IMR-90 (cell line): ENCODE data around the gene STARD13. TPM values are rescaled to one million over a fixed set of nuclear protein-coding genes. Genes with fewer than 3 reads are reported as not detected.
A peak's percentile ranks its signal among the peaks of the same experiment; 100 is the strongest.

Source experiments
- ATAC-seq: fragments of 200-7000 bp; cut with Tn5 transposase; 2 replicates; pipeline ENCODE4 v1.9.1; 2020; ENCODE audit warnings: low read depth, mild to moderate bottlenecking, moderate library complexity
- BruUV-seq: library from RNA; stranded (reverse); fragments of 400-500 nt; replicated peaks from 2 replicates; lab custom pipeline; 2021; lab: Mats Ljungman, UMichigan
- CTCF ChIA-PET: fragments of 300-600 bp; formaldehyde crosslinking; extraction: SDS; loops from one replicate; lab custom pipeline; 2021; ENCODE audit warnings: antibody characterized with exemption; lab: Yijun Ruan, JAX
- POLR2A ChIA-PET: fragments of 300-600 bp; sonication (Branson Sonifier 250); formaldehyde crosslinking; loops from one replicate; lab custom pipeline; 2022; ENCODE audit warnings: antibody characterized with exemption; ENCODE audit not compliant: unreplicated experiment; lab: Charles Lee
- DNase-seq: peaks from one replicate; pipeline ENCODE4 v3.0.0; 2013
- H2AFZ ChIP-seq: replicated peaks from 2 replicates; pipeline ENCODE3; 2013; ENCODE audit warnings: low read length, mild to moderate bottlenecking; ENCODE audit not compliant: poor library complexity
- H2AK5ac ChIP-seq: 2 replicates; pipeline ENCODE4 v1.6.1; 2013; ENCODE audit warnings: low read depth, low read length, inconsistent platforms
- H2AK9ac ChIP-seq: replicated peaks from 2 replicates; pipeline ENCODE3; 2013; ENCODE audit warnings: mild to moderate bottlenecking, low read depth, low read length, moderate library complexity; ENCODE audit not compliant: poor library complexity
- H2BK120ac ChIP-seq: 2 replicates; pipeline ENCODE4 v1.6.1; 2013; ENCODE audit warnings: low read depth, low read length, inconsistent platforms
- H2BK15ac ChIP-seq: 3 replicates; pipeline ENCODE4 v1.6.1; 2013; ENCODE audit warnings: low read depth, low read length, inconsistent platforms
- H2BK20ac ChIP-seq: 2 replicates; pipeline ENCODE4 v1.6.1; 2013; ENCODE audit warnings: low read depth, mild to moderate bottlenecking, inconsistent platforms, low read length, moderate library complexity
- H2BK5ac ChIP-seq: 2 replicates; pipeline ENCODE4 v1.6.1; 2013; ENCODE audit warnings: mild to moderate bottlenecking, low read depth, low read length, inconsistent platforms; ENCODE audit not compliant: poor library complexity, severe bottlenecking
- H3K14ac ChIP-seq: replicated peaks from 2 replicates; pipeline ENCODE4 v1.6.1; 2013; ENCODE audit warnings: low read depth, low read length, inconsistent platforms
- H3K18ac ChIP-seq: 2 replicates; pipeline ENCODE4 v1.6.1; 2013; ENCODE audit warnings: low read depth, low read length, control low read depth
- H3K23ac ChIP-seq: 2 replicates; pipeline ENCODE4 v1.6.1; 2013; ENCODE audit warnings: low read depth, low read length, inconsistent platforms
- H3K27ac ChIP-seq: 2 replicates; pipeline ENCODE4 v1.5.1; 2013; ENCODE audit warnings: mild to moderate bottlenecking, control low read depth, low read length; ENCODE audit not compliant: insufficient read depth
- H3K27me3 ChIP-seq: 2 replicates; pipeline ENCODE4 v1.6.1; 2013; ENCODE audit warnings: low read length; ENCODE audit not compliant: control insufficient read depth, insufficient read depth
- H3K36me3 ChIP-seq: 2 replicates; pipeline ENCODE4 v1.6.1; 2013; ENCODE audit warnings: low read length, mixed read lengths; ENCODE audit not compliant: control insufficient read depth, insufficient read depth
- H3K4ac ChIP-seq: 2 replicates; pipeline ENCODE4 v1.6.1; 2013; ENCODE audit warnings: low read depth, low read length, inconsistent platforms
- H3K4me1 ChIP-seq: 2 replicates; pipeline ENCODE4 v1.6.1; 2013; ENCODE audit warnings: low read length, mixed read lengths; ENCODE audit not compliant: control insufficient read depth, insufficient read depth
- H3K4me2 ChIP-seq: 2 replicates; pipeline ENCODE4 v1.6.1; 2013; ENCODE audit warnings: low read depth, mild to moderate bottlenecking, control low read depth, low read length, moderate library complexity
- H3K4me3 ChIP-seq: 2 replicates; pipeline ENCODE4 v1.5.1; 2013; ENCODE audit warnings: low read depth, mild to moderate bottlenecking, control low read depth, low read length, moderate library complexity; ENCODE audit not compliant: insufficient read depth
- H3K56ac ChIP-seq: 2 replicates; pipeline ENCODE4 v1.6.1; 2013; ENCODE audit warnings: low read length, inconsistent platforms; ENCODE audit not compliant: insufficient read depth; ENCODE audit errors: extremely low read depth
- H3K79me1 ChIP-seq, 2 experiments: 2 replicates each; pipeline ENCODE4 v1.6.1; 2013; ENCODE audit warnings: low read length in 2 of 2, inconsistent platforms in 1 of 2, low read depth in 1 of 2
- H3K9ac ChIP-seq: 2 replicates; pipeline ENCODE4 v1.6.1; 2013; ENCODE audit warnings: low read depth, low read length, control low read depth
- H3K9me1 ChIP-seq: 2 replicates; pipeline ENCODE4 v1.6.1; 2013; ENCODE audit warnings: low read length, inconsistent platforms; ENCODE audit not compliant: insufficient read depth
- H3K9me3 ChIP-seq: 2 replicates; pipeline ENCODE4 v1.6.1; 2013; ENCODE audit warnings: low read length; ENCODE audit not compliant: control insufficient read depth, insufficient read depth
- H4K20me1 ChIP-seq: 2 replicates; pipeline ENCODE4 v1.6.1; 2013; ENCODE audit warnings: low read length, inconsistent platforms; ENCODE audit not compliant: insufficient read depth
- H4K5ac ChIP-seq: 2 replicates; pipeline ENCODE4 v1.6.1; 2013; ENCODE audit warnings: mild to moderate bottlenecking, low read depth, low read length, control low read depth
- H4K8ac ChIP-seq, 2 experiments: 2 replicates each; pipeline ENCODE4 v1.6.1; 2013; ENCODE audit warnings: low read depth in 2 of 2, low read length in 2 of 2, control low read depth in 1 of 2, inconsistent platforms in 1 of 2
- H4K91ac ChIP-seq: 2 replicates; pipeline ENCODE4 v1.6.1; 2013; ENCODE audit warnings: low read depth, low read length, inconsistent platforms; ENCODE audit not compliant: insufficient read depth
- BHLHE40 ChIP-seq: fragments of 150-350 bp; IDR thresholded peaks from 2 replicates; pipeline ENCODE4 v1.6.1; 2016; ENCODE audit warnings: mild to moderate bottlenecking, low read depth, low read length
- CHD1 ChIP-seq: IDR thresholded peaks from 2 replicates; pipeline ENCODE4 v1.6.1; 2012; ENCODE audit warnings: low read depth, low read length, improper control_type of control experiment
- FOS ChIP-seq: fragments of 150-350 bp; IDR thresholded peaks from 2 replicates; pipeline ENCODE4 v1.6.1; 2016; ENCODE audit warnings: low read depth, low read length
- MAFK ChIP-seq: IDR thresholded peaks from 2 replicates; pipeline ENCODE4 v1.6.1; 2012; ENCODE audit warnings: low read depth, low read length, improper control_type of control experiment
- MAZ ChIP-seq: IDR thresholded peaks from 2 replicates; pipeline ENCODE4 v1.6.1; 2012; ENCODE audit warnings: low read depth, mild to moderate bottlenecking, low read length, improper control_type of control experiment, moderate library complexity, borderline replicate concordance
- RAD21 ChIP-seq: IDR thresholded peaks from 2 replicates; pipeline ENCODE4 v1.6.1; 2012; ENCODE audit warnings: low read length, improper control_type of control experiment
- RFX5 ChIP-seq: IDR thresholded peaks from 2 replicates; pipeline ENCODE4 v1.8.0; 2012; ENCODE audit warnings: low read depth, mild to moderate bottlenecking, low read length, moderate library complexity
- SMC3 ChIP-seq: fragments of 150-350 bp; IDR thresholded peaks from 2 replicates; pipeline ENCODE4 v1.6.1; 2016; ENCODE audit warnings: low read depth, mild to moderate bottlenecking, antibody characterized with exemption, low read length, moderate library complexity
- WGBS, 2 experiments: methylation state at CpG; one replicate each; pipeline versions ENCODE4 v1.1.5 to v1.1.7; 2013; ENCODE audit warnings: missing lambda C conversion rate in 2 of 2; ENCODE audit not compliant: insufficient read length in 1 of 2; ENCODE audit errors: extremely low coverage in 2 of 2; 5-methylcytosine and 5-hydroxymethylcytosine counted together
- dilution Hi-C: fragments of 300-500 bp; cut with HindIII; formaldehyde crosslinking; loops from one replicate; pipeline ENCODE4 v1.14.3; 2018; ENCODE audit warnings: low sequenced_read_pairs; ENCODE audit not compliant: unreplicated experiment
- in situ Hi-C: fragments of 300-500 bp; cut with MboI; formaldehyde crosslinking; loops from 3 replicates; pipeline ENCODE4 v1.14.3; 2019; ENCODE audit warnings: low sequenced_read_pairs, inconsistent platforms, mixed read lengths
- intact Hi-C: fragments of 100-400 bp; cut with micrococcal nuclease; formaldehyde crosslinking; loops from 2 replicates; pipeline ENCODE4 v1.10.0; 2022
- polyA plus RNA-seq, 3 experiments: library from polyadenylated mRNA; depleted of rRNA; stranded (reverse); fragments of >200 nt; gene quantifications; 2 replicates each; pipeline ENCODE4 v1.2.3, GENCODE V29; 2012; ENCODE audit warnings: low replicate concordance in 1 of 3
- total RNA-seq: library from RNA; depleted of rRNA; stranded (reverse); fragments of >200 nt; gene quantifications from 2 replicates; pipeline ENCODE4 v1.2.3, GENCODE V29; 2012
- TF ChIP-seq, protein P1 (sequence below): conservative IDR thresholded peaks from 2 replicates; pipeline ENCODE4 v1.5.1; 2012; ENCODE audit warnings: mild to moderate bottlenecking, low read depth, low read length, improper control_type of control experiment

The STARD13 gene
- total and polyA plus RNA-seq, 2 of the 4 experiments (the other 2 are of a cell fraction): 23.6 to 46.6 TPM

DNA sequence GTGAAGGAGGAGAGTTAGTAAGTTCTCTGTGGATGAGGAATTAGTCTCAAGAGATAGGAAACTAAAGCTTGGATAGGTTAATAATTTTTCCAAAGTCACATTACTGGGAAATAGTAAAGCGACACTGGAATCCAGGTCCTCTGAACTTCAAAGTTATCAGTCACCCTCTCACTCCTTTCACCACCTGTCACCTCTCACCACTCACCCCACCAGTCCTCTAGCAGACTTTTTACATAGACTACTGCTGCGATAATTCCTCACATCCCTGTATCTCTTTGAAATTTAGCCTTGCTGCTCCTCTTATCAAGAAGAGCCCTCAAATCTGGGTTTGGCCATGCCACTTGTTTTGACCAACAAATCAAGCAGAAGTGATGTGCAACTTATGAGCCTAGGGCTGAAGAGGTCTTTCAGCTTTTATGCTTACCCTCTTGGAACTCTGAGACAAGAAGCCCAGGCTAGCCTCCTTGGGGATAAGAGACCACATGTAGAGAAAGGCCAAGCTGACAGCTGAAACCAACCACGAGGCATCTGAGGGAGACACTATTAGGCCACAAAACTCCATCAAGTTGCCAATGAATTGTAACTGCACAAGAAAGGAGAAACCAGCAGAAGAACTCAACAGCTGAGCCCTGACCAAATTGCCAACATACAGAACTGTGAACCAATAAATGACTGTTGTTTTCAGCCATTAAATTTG, 41.2 kb downstream of the STARD13 start (continued):
- TF ChIP-seq, protein P1, sequence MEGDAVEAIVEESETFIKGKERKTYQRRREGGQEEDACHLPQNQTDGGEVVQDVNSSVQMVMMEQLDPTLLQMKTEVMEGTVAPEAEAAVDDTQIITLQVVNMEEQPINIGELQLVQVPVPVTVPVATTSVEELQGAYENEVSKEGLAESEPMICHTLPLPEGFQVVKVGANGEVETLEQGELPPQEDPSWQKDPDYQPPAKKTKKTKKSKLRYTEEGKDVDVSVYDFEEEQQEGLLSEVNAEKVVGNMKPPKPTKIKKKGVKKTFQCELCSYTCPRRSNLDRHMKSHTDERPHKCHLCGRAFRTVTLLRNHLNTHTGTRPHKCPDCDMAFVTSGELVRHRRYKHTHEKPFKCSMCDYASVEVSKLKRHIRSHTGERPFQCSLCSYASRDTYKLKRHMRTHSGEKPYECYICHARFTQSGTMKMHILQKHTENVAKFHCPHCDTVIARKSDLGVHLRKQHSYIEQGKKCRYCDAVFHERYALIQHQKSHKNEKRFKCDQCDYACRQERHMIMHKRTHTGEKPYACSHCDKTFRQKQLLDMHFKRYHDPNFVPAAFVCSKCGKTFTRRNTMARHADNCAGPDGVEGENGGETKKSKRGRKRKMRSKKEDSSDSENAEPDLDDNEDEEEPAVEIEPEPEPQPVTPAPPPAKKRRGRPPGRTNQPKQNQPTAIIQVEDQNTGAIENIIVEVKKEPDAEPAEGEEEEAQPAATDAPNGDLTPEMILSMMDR: no peak

DNA sequence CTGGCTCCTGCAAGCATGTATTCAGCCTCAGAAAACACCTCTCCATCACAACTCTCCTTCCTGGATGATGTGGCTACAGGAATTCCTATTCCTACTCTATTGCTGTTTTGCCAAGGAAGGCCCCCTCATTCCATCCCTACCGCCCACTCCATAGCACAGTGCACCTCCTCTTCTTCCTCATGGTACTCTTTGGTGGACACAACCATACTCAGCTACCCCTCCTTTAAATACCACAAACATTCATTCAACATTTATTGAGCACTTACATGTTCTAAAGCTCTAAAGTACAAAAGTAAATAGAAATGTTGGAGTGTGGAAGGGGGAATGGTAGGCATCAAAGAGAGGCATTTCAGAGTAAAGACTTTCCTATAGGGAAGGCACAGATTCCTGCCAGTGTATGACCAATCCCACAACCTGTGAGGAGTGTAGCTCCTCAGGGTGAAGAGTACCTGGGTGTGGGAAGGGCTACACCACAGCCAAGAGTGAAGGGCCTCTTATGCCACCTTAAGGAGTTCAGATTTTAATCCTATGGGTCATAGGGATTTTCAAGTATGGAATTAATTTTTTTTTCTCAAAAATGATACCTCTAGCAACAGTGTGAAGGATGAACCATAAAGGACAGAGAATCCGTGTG, 42.5 kb downstream of the STARD13 start:
- Histone ChIP-seq H3K4me2 (no peak overlapping the region), H3K36me3 (peaks cover 17% of the 10 kb centered on the region), H3K27ac (peak overlapping the region; percentile 49; the same call in 1 of the 2 replicates), H4K20me1 (no peaks in the 10 kb centered on the region), H3K23ac (no peak overlapping the region), H4K8ac (peak overlapping the region in 1 of 2 experiments; percentile 54; a peak in 1 of 4 replicates), H3K9ac (no peak overlapping the region), H3K4ac (peak overlapping the region; percentile 11; the same call in 1 of the 2 replicates), H3K9me1 (peaks cover 3% of the 10 kb centered on the region), H3K79me1 (peaks cover 32 to 52% of the 10 kb centered on the region in 2 experiments), H3K4me3 (no peak overlapping the region), H2AK9ac (no peak overlapping the region), H3K14ac (peak overlapping the region; percentile 13), H2BK20ac (no peak overlapping the region), H4K5ac (peak overlapping the region; percentile 7; the same call in 1 of the 2 replicates), H2AK5ac (0 out of 2 replicates have a peak overlapping the region, but pooled peaks have one; percentile 68), H2BK120ac (no peak overlapping the region), H3K27me3 (no peaks in the 10 kb centered on the region), H3K56ac (no peak overlapping the region), H3K18ac (no peak overlapping the region; the same call in 1 of the 2 replicates), H3K9me3 (peaks cover 4% of the 10 kb centered on the region), H3K4me1 (peaks cover 5% of the 10 kb centered on the region; the same call in 1 of the 2 replicates), H4K91ac (no peak overlapping the region), H2BK5ac (peak overlapping the region; percentile 49), H2BK15ac (peak overlapping the region; percentile 60; the same call in 1 of the 3 replicates), H2AFZ (no peak overlapping the region)
- no TSS peak for BruUV-seq
- intact Hi-C loops: no loop called here
- no CpG with 5 or more reads among the region's 2 CpGs for WGBS, 2 experiments
- in situ Hi-C loops: no loop called here
- CTCF ChIA-PET: no interaction called here
- dilution Hi-C loops: no loop called here
- DNase-seq (no peak), ATAC-seq (no peak; the same call in 1 of the 2 replicates)
- POLR2A ChIA-PET: no interaction called here
- no peak for TF ChIP-seq RAD21
- TF ChIP-seq CHD1: no peak
- TF ChIP-seq, protein P1: no peak
- TF ChIP-seq MAZ: no peak
- no peak for TF ChIP-seq SMC3
- TF ChIP-seq FOS: no peak
- no peak for TF ChIP-seq BHLHE40
- no peak for TF ChIP-seq MAFK
- TF ChIP-seq RFX5: no peak
